Fibroblast of the conjunctiva (primary cell): ENCODE data around the gene TPD52L2.

Experiments
- DNase-seq: peaks from one replicate; pipeline ENCODE4 v3.0.0-alpha.2; 2010; ENCODE audit warnings: low read depth

Gene TPD52L2

GRCh38 chr20:63932606-63933160 lies 67.6 kb downstream of the TPD52L2 start:
- DNase-seq: no peak

- DNase-seq: no peak
These were observed 68.6 kb downstream of the TPD52L2 start for GRCh38 chr20:63933646-63934045.

GRCh38 chr20:63934271-63935068 lies 69.4 kb downstream of the TPD52L2 start:
- no peak for DNase-seq

GRCh38 chr20:63935447-63935846 lies 70.4 kb downstream of the TPD52L2 start:
- no peak for DNase-seq

DNA sequence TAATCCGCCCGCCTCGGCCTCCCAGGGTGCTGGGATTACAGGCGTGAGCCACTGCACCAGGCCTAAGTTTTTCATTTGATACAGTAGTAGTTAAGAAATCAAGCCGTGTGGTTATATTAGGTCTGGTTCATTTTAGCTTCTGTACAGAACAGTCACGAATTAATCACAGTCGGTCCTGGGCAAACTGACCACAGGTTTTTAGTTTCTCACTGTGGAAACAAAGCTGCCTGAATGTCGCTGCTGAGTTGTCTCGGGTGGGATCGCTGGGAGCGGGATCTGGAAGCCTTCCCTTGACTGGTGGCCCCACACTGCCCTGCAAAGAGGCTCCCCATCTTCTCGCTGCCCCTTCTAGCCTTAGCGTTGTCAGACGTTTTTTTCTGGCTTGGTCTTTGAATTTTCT lies 72.5 kb downstream of the TPD52L2 start:
- no peak for DNase-seq

GRCh38 chr20:63939061-63939935 lies 74.2 kb downstream of the TPD52L2 start:
- no peak for DNase-seq

DNA sequence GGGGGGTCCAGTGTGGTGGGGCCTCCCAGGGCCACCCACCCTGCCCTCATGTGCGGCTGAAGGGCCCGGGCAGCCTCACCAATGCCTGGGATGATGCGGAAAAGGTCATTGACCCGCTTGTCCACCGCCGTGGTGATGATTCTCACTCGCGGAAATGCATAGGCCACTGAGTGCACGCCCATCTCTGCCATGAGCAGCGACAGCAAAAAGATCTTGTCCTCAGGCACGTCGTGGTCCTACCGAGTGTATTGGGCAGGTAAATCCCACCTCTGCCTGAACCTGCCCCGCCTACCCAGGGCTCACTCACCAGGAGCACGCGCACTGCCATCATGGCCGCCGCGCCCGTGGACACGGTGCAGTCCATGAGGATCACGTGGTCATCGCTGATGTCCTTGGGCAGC lies 75.0 kb downstream of the TPD52L2 start:
- DNase-seq: no peak

- no peak for DNase-seq
These were observed 75.6 kb downstream of the TPD52L2 start for GRCh38 chr20:63940472-63941266.
